ENCODE data around the gene LTO1.

The LTO1 gene

DNA sequence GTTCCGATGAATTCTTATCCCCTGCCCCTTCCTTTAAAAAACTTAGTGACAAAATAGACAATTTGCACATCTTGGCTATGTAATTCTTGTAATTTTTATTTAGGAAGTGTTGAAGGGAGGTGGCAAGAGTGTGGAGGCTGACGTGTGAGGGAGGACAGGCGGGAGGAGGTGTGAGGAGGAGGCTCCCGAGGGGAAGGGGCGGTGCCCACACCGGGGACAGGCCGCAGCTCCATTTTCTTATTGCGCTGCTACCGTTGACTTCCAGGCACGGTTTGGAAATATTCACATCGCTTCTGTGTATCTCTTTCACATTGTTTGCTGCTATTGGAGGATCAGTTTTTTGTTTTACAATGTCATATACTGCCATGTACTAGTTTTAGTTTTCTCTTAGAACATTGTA lies 22.2 kb downstream of the LTO1 start:
- DNase-seq = no peak
- H3K36me3 ChIP-seq (ENCODE audit: control insufficient read depth in 1 of 2, insufficient read depth in 2 of 2, low read length in 2 of 2) = peaks cover 25 to 32% of the 10 kb centered on the region in 2 experiments
- H3K27ac ChIP-seq (ENCODE audit: low read depth, low read length) = no peak overlapping the region
- no peak overlapping the region for H4K12ac ChIP-seq (ENCODE audit: low read depth, low read length)
- H3K9ac ChIP-seq (ENCODE audit: low read length) = no peak overlapping the region
- H4K8ac ChIP-seq (ENCODE audit: low read depth, low read length) = no peak overlapping the region
- H3K79me1 ChIP-seq (ENCODE audit: low read length) = no peaks in the 10 kb centered on the region
- no peak overlapping the region for H3K4me2 ChIP-seq (ENCODE audit: low read length)
- H4K91ac ChIP-seq (ENCODE audit: low read depth, low read length) = no peak overlapping the region
- no peaks in the 10 kb centered on the region for H3K27me3 ChIP-seq (ENCODE audit: insufficient read depth, low read length)
- H2BK120ac ChIP-seq (ENCODE audit: insufficient read depth, low read length, poor library complexity) = no peak overlapping the region
- no peak overlapping the region for H2BK12ac ChIP-seq (ENCODE audit: low read length)
- no CpG with 5 or more reads among the region's 11 CpGs for WGBS (ENCODE audit: extremely low coverage, insufficient coverage, insufficient read length)
- no peak overlapping the region for H2AK5ac ChIP-seq (ENCODE audit: low read length)
- no peak overlapping the region for H3K18ac ChIP-seq (ENCODE audit: low read length)
- no peak overlapping the region for H3K4ac ChIP-seq (ENCODE audit: low read depth, low read length)
- no peak overlapping the region for H3K14ac ChIP-seq (ENCODE audit: low read length)
- no peaks in the 10 kb centered on the region for H3K79me2 ChIP-seq (ENCODE audit: control insufficient read depth, insufficient read depth, low read length, poor library complexity)
- no peak overlapping the region for H2AFZ ChIP-seq (ENCODE audit: insufficient read depth, low read length, poor library complexity)
- H3K9me3 ChIP-seq (ENCODE audit: insufficient read depth, low read depth, low read length) = no peaks in the 10 kb centered on the region
- H3K4me1 ChIP-seq (ENCODE audit: control insufficient read depth in 1 of 2, insufficient read depth in 2 of 2, low read length in 2 of 2) = peaks cover 5 to 6% of the 10 kb centered on the region in 2 experiments
- no peak overlapping the region for H3K4me3 ChIP-seq (ENCODE audit: low read depth, low read length)
- no peak overlapping the region for H2BK5ac ChIP-seq (ENCODE audit: low read depth, low read length, poor library complexity)
- H3K23ac ChIP-seq (ENCODE audit: low read length) = no peak overlapping the region

DNA sequence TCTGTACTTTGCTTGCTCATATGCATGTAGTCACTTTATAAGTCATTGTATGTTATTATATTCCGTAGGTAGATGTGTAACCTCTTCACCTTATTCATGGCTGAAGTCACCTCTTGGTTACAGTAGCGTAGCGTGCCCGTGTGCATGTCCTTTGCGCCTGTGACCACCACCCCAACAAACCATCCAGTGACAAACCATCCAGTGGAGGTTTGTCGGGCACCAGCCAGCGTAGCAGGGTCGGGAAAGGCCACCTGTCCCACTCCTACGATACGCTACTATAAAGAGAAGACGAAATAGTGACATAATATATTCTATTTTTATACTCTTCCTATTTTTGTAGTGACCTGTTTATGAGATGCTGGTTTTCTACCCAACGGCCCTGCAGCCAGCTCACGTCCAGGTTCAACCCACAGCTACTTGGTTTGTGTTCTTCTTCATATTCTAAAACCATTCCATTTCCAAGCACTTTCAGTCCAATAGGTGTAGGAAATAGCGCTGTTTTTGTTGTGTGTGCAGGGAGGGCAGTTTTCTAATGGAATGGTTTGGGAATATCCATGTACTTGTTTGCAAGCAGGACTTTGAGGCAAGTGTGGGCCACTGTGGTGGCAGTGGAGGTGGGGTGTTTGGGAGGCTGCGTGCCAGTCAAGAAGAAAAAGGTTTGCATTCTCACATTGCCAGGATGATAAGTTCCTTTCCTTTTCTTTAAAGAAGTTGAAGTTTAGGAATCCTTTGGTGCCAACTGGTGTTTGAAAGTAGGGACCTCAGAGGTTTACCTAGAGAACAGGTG lies 23.1 kb downstream of the LTO1 start:
- no peak overlapping the region for H3K4me2 ChIP-seq (ENCODE audit: low read length)
- H3K79me1 ChIP-seq (ENCODE audit: low read length) = no peaks in the 10 kb centered on the region
- DNase-seq = no peak
- no peak overlapping the region for H3K4ac ChIP-seq (ENCODE audit: low read depth, low read length)
- H3K27me3 ChIP-seq (ENCODE audit: insufficient read depth, low read length) = no peaks in the 10 kb centered on the region
- no peak overlapping the region for H3K14ac ChIP-seq (ENCODE audit: low read length)
- H2AFZ ChIP-seq (ENCODE audit: insufficient read depth, low read length, poor library complexity) = no peak overlapping the region
- H3K23ac ChIP-seq (ENCODE audit: low read length) = no peak overlapping the region
- H4K8ac ChIP-seq (ENCODE audit: low read depth, low read length) = no peak overlapping the region
- H3K9ac ChIP-seq (ENCODE audit: low read length) = no peak overlapping the region
- H2BK5ac ChIP-seq (ENCODE audit: low read depth, low read length, poor library complexity) = no peak overlapping the region
- H4K91ac ChIP-seq (ENCODE audit: low read depth, low read length) = no peak overlapping the region
- H4K12ac ChIP-seq (ENCODE audit: low read depth, low read length) = no peak overlapping the region
- H2BK12ac ChIP-seq (ENCODE audit: low read length) = no peak overlapping the region
- H3K36me3 ChIP-seq (ENCODE audit: control insufficient read depth in 1 of 2, insufficient read depth in 2 of 2, low read length in 2 of 2) = peaks cover 28 to 36% of the 10 kb centered on the region in 2 experiments
- H3K18ac ChIP-seq (ENCODE audit: low read length) = no peak overlapping the region
- no peaks in the 10 kb centered on the region for H3K79me2 ChIP-seq (ENCODE audit: control insufficient read depth, insufficient read depth, low read length, poor library complexity)
- H3K4me1 ChIP-seq (ENCODE audit: control insufficient read depth in 1 of 2, insufficient read depth in 2 of 2, low read length in 2 of 2) = no peaks in the 10 kb centered on the region
- no peak overlapping the region for H2BK120ac ChIP-seq (ENCODE audit: insufficient read depth, low read length, poor library complexity)
- H3K27ac ChIP-seq (ENCODE audit: low read depth, low read length) = no peak overlapping the region
- no CpG with 5 or more reads among the region's 15 CpGs for WGBS (ENCODE audit: extremely low coverage, insufficient coverage, insufficient read length)
- no peak overlapping the region for H3K4me3 ChIP-seq (ENCODE audit: low read depth, low read length)
- no peak overlapping the region for H2AK5ac ChIP-seq (ENCODE audit: low read length)
- H3K9me3 ChIP-seq (ENCODE audit: insufficient read depth, low read depth, low read length) = no peaks in the 10 kb centered on the region

DNA sequence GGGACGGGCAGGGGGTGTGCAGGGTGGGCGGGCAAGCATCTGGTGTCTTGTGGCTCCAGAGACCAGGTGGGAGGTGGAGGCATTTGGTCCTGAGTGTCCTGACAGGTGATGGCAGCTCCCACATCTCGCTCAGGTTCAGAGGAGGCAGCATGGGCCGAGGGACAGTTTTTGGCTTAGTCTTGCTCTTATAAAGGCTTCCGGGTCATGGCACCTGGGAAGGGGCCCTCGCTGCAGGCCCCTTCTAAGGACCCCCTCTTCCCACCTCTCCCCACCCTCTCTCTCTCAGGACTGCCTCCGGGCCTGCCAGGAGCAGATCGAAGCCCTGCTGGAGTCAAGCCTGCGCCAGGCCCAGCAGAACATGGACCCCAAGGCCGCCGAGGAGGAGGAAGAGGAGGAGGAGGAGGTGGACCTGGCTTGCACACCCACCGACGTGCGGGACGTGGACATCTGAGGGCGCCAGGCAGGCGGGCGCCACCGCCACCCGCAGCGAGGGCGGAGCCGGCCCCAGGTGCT lies 24.3 kb downstream of the LTO1 start:
- Histone ChIP-seq H2AFZ (ENCODE audit: insufficient read depth, low read length, poor library complexity) (no peak overlapping the region), H3K4me1 (ENCODE audit: control insufficient read depth in 1 of 2, insufficient read depth in 2 of 2, low read length in 2 of 2) (no peaks in the 10 kb centered on the region), H3K18ac (ENCODE audit: low read length) (no peak overlapping the region), H2BK5ac (ENCODE audit: low read depth, low read length, poor library complexity) (no peak overlapping the region), H3K79me2 (ENCODE audit: control insufficient read depth, insufficient read depth, low read length, poor library complexity) (no peaks in the 10 kb centered on the region), H3K14ac (ENCODE audit: low read length) (no peak overlapping the region), H3K23ac (ENCODE audit: low read length) (no peak overlapping the region), H3K9ac (ENCODE audit: low read length) (no peak overlapping the region), H3K4me2 (ENCODE audit: low read length) (no peak overlapping the region), H4K12ac (ENCODE audit: low read depth, low read length) (no peak overlapping the region), H3K27ac (ENCODE audit: low read depth, low read length) (no peak overlapping the region), H2BK120ac (ENCODE audit: insufficient read depth, low read length, poor library complexity) (no peak overlapping the region), H3K4me3 (ENCODE audit: low read depth, low read length) (no peak overlapping the region), H3K79me1 (ENCODE audit: low read length) (no peaks in the 10 kb centered on the region), H2AK5ac (ENCODE audit: low read length) (no peak overlapping the region), H3K4ac (ENCODE audit: low read depth, low read length) (no peak overlapping the region), H3K27me3 (ENCODE audit: insufficient read depth, low read length) (no peaks in the 10 kb centered on the region), H3K9me3 (ENCODE audit: insufficient read depth, low read depth, low read length) (no peaks in the 10 kb centered on the region), H2BK12ac (ENCODE audit: low read length) (no peak overlapping the region), H3K36me3 (ENCODE audit: control insufficient read depth in 1 of 2, insufficient read depth in 2 of 2, low read length in 2 of 2) (peaks cover 28 to 39% of the 10 kb centered on the region in 2 experiments), H4K8ac (ENCODE audit: low read depth, low read length) (no peak overlapping the region), H4K91ac (ENCODE audit: low read depth, low read length) (no peak overlapping the region)
- DNase-seq = no peak
- no CpG with 5 or more reads among the region's 23 CpGs for WGBS (ENCODE audit: extremely low coverage, insufficient coverage, insufficient read length)

DNA sequence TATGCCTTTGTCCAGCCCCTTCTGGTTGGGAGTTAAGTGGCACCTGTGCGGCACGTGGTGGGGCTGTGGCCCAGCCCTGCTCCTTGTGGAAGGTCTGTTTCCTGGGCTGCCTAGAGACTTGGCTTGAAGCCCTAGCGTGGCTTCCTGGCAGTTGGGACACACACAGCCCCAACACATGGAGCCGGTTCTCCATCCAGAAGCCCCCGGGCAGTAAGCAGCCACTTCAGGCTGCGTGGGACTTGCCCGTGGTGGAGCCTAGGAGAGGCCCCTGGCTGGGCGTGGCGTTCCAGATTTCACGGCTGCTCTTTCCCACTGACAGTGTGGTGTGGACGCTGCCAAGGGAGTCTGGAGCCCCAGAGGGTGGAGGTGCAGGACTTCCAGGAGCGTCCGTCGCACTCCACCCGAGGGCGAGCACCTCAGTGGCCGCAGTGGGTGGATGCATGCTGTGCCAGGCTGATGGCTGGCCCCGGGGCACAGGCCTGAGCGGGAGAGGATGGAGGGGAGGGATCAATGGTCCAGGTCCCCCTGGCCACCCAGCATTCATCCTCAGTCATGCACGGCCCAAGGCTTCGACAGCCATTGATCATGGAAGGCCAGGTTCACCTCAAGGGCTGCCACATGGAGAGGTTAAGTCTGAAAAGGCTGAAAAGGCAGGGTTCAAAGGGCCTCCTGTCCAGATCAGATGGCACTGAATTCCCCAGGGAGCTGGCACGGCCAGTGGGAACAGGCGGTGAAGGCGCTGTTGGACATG lies 24.9 kb downstream of the LTO1 start:
- Histone ChIP-seq H2BK12ac (ENCODE audit: low read length) (no peak overlapping the region), H3K4me1 (ENCODE audit: control insufficient read depth in 1 of 2, insufficient read depth in 2 of 2, low read length in 2 of 2) (no peaks in the 10 kb centered on the region), H4K12ac (ENCODE audit: low read depth, low read length) (no peak overlapping the region), H2BK120ac (ENCODE audit: insufficient read depth, low read length, poor library complexity) (no peak overlapping the region), H2BK5ac (ENCODE audit: low read depth, low read length, poor library complexity) (no peak overlapping the region), H3K36me3 (ENCODE audit: control insufficient read depth in 1 of 2, insufficient read depth in 2 of 2, low read length in 2 of 2) (peaks cover 28 to 42% of the 10 kb centered on the region in 2 experiments), H3K4me2 (ENCODE audit: low read length) (no peak overlapping the region), H2AFZ (ENCODE audit: insufficient read depth, low read length, poor library complexity) (no peak overlapping the region), H3K9me3 (ENCODE audit: insufficient read depth, low read depth, low read length) (no peaks in the 10 kb centered on the region), H3K4ac (ENCODE audit: low read depth, low read length) (no peak overlapping the region), H2AK5ac (ENCODE audit: low read length) (no peak overlapping the region), H3K27ac (ENCODE audit: low read depth, low read length) (no peak overlapping the region), H4K8ac (ENCODE audit: low read depth, low read length) (no peak overlapping the region), H3K14ac (ENCODE audit: low read length) (no peak overlapping the region), H3K23ac (ENCODE audit: low read length) (no peak overlapping the region), H3K79me2 (ENCODE audit: control insufficient read depth, insufficient read depth, low read length, poor library complexity) (no peaks in the 10 kb centered on the region), H3K9ac (ENCODE audit: low read length) (no peak overlapping the region), H3K4me3 (ENCODE audit: low read depth, low read length) (no peak overlapping the region), H3K27me3 (ENCODE audit: insufficient read depth, low read length) (no peaks in the 10 kb centered on the region), H4K91ac (ENCODE audit: low read depth, low read length) (no peak overlapping the region), H3K79me1 (ENCODE audit: low read length) (no peaks in the 10 kb centered on the region), H3K18ac (ENCODE audit: low read length) (no peak overlapping the region)
- WGBS (ENCODE audit: extremely low coverage, insufficient coverage, insufficient read length) = no CpG with 5 or more reads among the region's 24 CpGs
- DNase-seq = no peak

Data from trophoblast cell (in vitro differentiated cells and primary cell).